ENCODE measurements around the gene MAPKAPK5.
"Not testable (repeated sequence)": the region's sequence is repeated elsewhere in the genome, so short reads cannot be mapped to it uniquely, and the experiment has no call there.

The MAPKAPK5 gene

GRCh38 chr12:111803851-111804250, 38.2 kb upstream of the MAPKAPK5 start:
- Mint-ChIP-seq H3K27ac (no peak overlapping the region), H3K9me3 (no peaks in the 10 kb centered on the region), H3K4me3 (no peak overlapping the region), H3K27me3 (ENCODE audit: low read depth) (no peaks in the 10 kb centered on the region), H3K36me3 (ENCODE audit: low read depth) (peaks cover 40% of the 10 kb centered on the region), H3K4me1 (no peaks in the 10 kb centered on the region)
- TF ChIP-seq CTCF (IDR thresholded peaks at IDR 0.05; ENCODE audit: unreplicated experiment in 3 of 3), result no peak

GRCh38 chr12:111806304-111806703, 35.7 kb upstream of the MAPKAPK5 start:
- no peaks in the 10 kb centered on the region for H3K27me3 Mint-ChIP-seq (ENCODE audit: low read depth)
- peaks cover 29% of the 10 kb centered on the region for H3K36me3 Mint-ChIP-seq (ENCODE audit: low read depth)
- no peak for TF ChIP-seq CTCF (IDR thresholded peaks at IDR 0.05; ENCODE audit: unreplicated experiment in 3 of 3)
- no peak overlapping the region for H3K4me3 Mint-ChIP-seq
- no peak overlapping the region for H3K27ac Mint-ChIP-seq
- no peaks in the 10 kb centered on the region for H3K9me3 Mint-ChIP-seq
- no peaks in the 10 kb centered on the region for H3K4me1 Mint-ChIP-seq

DNA sequence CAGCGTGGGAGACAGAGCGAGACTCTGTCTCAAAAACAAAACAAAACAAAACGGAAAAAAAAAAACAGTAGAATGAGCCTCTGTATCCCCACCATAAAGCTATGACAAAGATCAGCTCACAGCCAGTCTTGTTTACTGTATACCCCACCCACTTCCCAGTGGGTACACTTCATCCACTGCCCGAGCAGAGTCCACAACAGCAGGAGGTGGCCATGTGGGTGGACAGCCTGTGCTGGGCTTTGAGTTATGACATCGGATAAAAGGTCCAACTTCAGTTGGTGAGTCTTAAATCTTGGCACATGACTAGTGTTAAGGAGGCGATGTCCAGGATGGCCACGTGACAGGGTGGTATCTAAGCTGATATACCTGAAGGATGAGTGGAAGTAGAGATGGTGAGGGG, 34.8 kb upstream of the MAPKAPK5 start:
- Mint-ChIP-seq H3K27ac (no peak overlapping the region), H3K9me3 (no peaks in the 10 kb centered on the region), H3K4me1 (no peaks in the 10 kb centered on the region), H3K27me3 (ENCODE audit: low read depth) (no peaks in the 10 kb centered on the region), H3K4me3 (no peak overlapping the region), H3K36me3 (ENCODE audit: low read depth) (peaks cover 29% of the 10 kb centered on the region)
- no peak for TF ChIP-seq CTCF (IDR thresholded peaks at IDR 0.05; ENCODE audit: unreplicated experiment in 3 of 3)

DNA sequence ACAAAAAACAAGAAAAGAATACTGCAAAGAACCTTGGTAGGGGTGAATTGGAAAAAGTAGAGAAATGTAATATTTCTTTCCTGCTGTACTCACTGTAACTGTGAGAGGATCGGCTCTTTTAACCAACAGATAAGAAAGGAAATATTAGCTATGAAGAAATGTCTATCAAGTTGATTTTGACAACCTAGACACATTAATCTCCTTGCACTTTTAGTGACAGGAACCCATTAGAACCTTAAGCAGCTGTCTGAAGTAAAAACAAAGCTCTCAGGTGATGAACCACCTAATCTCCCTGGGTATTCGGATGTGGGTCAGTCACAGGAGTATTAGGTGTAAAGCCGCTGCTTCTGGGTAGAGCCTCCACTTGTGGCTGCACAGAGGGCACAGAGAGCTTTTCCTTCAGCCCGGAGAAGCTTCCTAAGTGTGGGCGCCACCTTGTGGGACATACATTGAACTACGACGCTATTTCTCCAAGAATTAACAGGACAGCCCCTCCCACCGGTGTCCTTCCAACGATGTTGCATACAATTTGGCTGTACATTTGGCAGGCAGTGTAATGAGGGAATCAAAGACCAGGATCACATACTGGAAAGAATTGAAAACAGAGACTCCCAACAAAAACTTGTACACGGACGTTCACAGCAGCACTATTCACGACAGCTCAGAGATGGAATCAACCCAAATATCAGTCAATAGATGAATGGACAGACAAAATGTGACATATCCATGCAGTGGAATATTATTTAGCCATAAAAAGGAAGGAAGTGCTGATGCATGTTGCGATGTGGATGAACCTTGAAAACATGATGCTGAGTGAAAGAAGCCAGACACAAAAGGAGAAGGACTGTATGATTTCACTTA, 28.9 kb upstream of the MAPKAPK5 start:
- no peaks in the 10 kb centered on the region for H3K27me3 Mint-ChIP-seq (ENCODE audit: low read depth)
- H3K4me1 Mint-ChIP-seq, result no peaks in the 10 kb centered on the region
- peaks cover 24% of the 10 kb centered on the region for H3K36me3 Mint-ChIP-seq (ENCODE audit: low read depth)
- no peak overlapping the region for H3K4me3 Mint-ChIP-seq
- peak; percentile 72 to 79 (median 77) for TF ChIP-seq CTCF (IDR thresholded peaks at IDR 0.05; ENCODE audit: unreplicated experiment in 3 of 3)
- H3K9me3 Mint-ChIP-seq, result no peaks in the 10 kb centered on the region
- no peak overlapping the region for H3K27ac Mint-ChIP-seq

DNA sequence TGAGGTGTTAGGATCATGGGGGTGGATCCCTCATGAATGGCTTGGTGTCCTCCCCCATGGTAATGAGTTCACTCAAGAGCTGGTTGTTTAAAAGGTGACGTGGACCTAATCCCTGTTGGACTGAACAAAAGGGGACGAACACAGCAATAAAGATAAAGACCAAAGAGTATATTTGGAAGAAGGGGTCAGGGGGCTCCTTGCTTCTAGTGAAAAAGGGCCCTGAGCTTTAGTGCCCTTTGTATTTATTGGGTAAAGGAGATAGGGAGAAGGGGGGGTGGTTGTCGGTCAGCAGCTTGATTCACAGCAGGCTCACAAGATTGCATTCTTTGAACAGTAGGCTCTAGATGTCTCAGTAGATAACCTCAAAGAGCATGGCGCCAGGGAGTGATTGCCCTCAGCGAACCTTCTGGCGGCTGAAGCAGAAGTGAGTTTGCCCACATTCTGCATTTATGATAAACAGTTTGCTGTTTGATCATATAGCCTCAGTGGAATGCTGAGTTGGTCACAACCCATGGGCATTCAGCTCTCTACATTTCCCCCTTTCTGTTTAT, 25.9 kb upstream of the MAPKAPK5 start:
- H3K4me1 Mint-ChIP-seq, result peaks cover 12% of the 10 kb centered on the region
- H3K36me3 Mint-ChIP-seq (ENCODE audit: low read depth), result peaks cover 15% of the 10 kb centered on the region
- no peak overlapping the region for H3K4me3 Mint-ChIP-seq
- H3K27ac Mint-ChIP-seq, result no peak overlapping the region
- H3K9me3 Mint-ChIP-seq, result no peaks in the 10 kb centered on the region
- no peaks in the 10 kb centered on the region for H3K27me3 Mint-ChIP-seq (ENCODE audit: low read depth)
- TF ChIP-seq CTCF (IDR thresholded peaks at IDR 0.05; ENCODE audit: unreplicated experiment in 3 of 3), result no peak

- not testable (repeated sequence) for H3K27ac Mint-ChIP-seq; H3K9me3 Mint-ChIP-seq; H3K4me3 Mint-ChIP-seq; H3K27me3 Mint-ChIP-seq (ENCODE audit: low read depth)
- peaks cover 10% of the 10 kb centered on the region for H3K36me3 Mint-ChIP-seq (ENCODE audit: low read depth)
- peaks cover 12% of the 10 kb centered on the region for H3K4me1 Mint-ChIP-seq
These were observed 25.1 kb upstream of the MAPKAPK5 start for GRCh38 chr12:111816898-111817297.

Measured in nephron (organoid).